K562 (cell line): ENCODE data around the gene IL27RA. TPM values are rescaled to one million over a fixed set of nuclear protein-coding genes. Genes with fewer than 3 reads are reported as not detected.

Experiments
- BRF1 ChIP-seq: IDR thresholded peaks from 3 replicates; pipeline ENCODE4 v1.6.1; 2011; ENCODE audit warnings: borderline replicate concordance, mild to moderate bottlenecking; ENCODE audit not compliant: insufficient read length; ENCODE audit errors: extremely low read depth
- CREM ChIP-seq: IDR thresholded peaks from 2 replicates; pipeline ENCODE4 v1.6.1; 2014; ENCODE audit warnings: antibody characterized with exemption, low read depth
- FOXA3 ChIP-seq, 2 experiments: fragments of 450-650 bp in 1 of 2; sonication (generic) in 1 of 2; formaldehyde crosslinking; IDR thresholded peaks in 1 of 2; conservative IDR thresholded peaks in 1 of 2; 2 replicates each; pipeline versions ENCODE4 v1.4.0 to v1.8.0; 2020 to 2022; ENCODE audit warnings: mild to moderate bottlenecking in 2 of 2, missing genetic modification reagents in 1 of 2
- FOXJ2 ChIP-seq: fragments of 200-800 bp; sonication (Bioruptor generic); IDR thresholded peaks from 2 replicates; pipeline ENCODE4 v1.6.1; 2016; ENCODE audit warnings: missing genetic modification characterization, missing compliant biosample characterization
- HDAC2 ChIP-seq: fragments of 450-650 bp; IDR thresholded peaks from 2 replicates; pipeline ENCODE4 v1.6.1; 2016; ENCODE audit warnings: mild to moderate bottlenecking
- HNRNPL ChIP-seq: fragments of 200-400 bp; formaldehyde crosslinking; IDR thresholded peaks from 2 replicates; pipeline ENCODE4 v1.6.1; 2017; ENCODE audit warnings: low read depth, mild to moderate bottlenecking, low read length
- JUN ChIP-seq, 2 experiments: sonication (generic) in 1 of 2; formaldehyde crosslinking in 1 of 2; IDR thresholded peaks; 2 replicates each; pipeline versions ENCODE4 v1.6.1 to v1.8.0; 2012 to 2022; ENCODE audit warnings: borderline replicate concordance in 2 of 2, mild to moderate bottlenecking in 2 of 2, improper control_type of control experiment in 1 of 2, low read depth in 1 of 2, low read length in 1 of 2, missing genetic modification reagents in 1 of 2
- JUNB ChIP-seq: fragments of 450-650 bp; formaldehyde crosslinking; conservative IDR thresholded peaks from 2 replicates; pipeline ENCODE4 v1.4.0; 2020; ENCODE audit warnings: mild to moderate bottlenecking
- KAT8 ChIP-seq: fragments of 450-650 bp; IDR thresholded peaks from 2 replicates; pipeline ENCODE4 v1.6.1; 2016; ENCODE audit warnings: low read depth, mild to moderate bottlenecking
- PHB ChIP-seq: fragments of 250-450 bp; sonication (Bioruptor Pico); IDR thresholded peaks from 2 replicates; pipeline ENCODE4 v1.5.0; 2021
- POLR2AphosphoS2 ChIP-seq: IDR thresholded peaks from 2 replicates; pipeline ENCODE4 v1.6.1; 2012; ENCODE audit warnings: low read length, improper control_type of control experiment
- RAD51 ChIP-seq: fragments of 450-650 bp; IDR thresholded peaks from 2 replicates; pipeline ENCODE4 v1.7.1; 2016; ENCODE audit warnings: low read depth, mild to moderate bottlenecking, borderline replicate concordance
- RBM25 ChIP-seq: fragments of 200-400 bp; formaldehyde crosslinking; IDR thresholded peaks from 2 replicates; pipeline ENCODE4 v1.6.1; 2018; ENCODE audit warnings: low read length, low read depth, moderate library complexity; ENCODE audit not compliant: severe bottlenecking
- RFX5 ChIP-seq: IDR thresholded peaks from 2 replicates; pipeline ENCODE4 v1.6.1; 2011; ENCODE audit warnings: low read depth, mild to moderate bottlenecking, improper control_type of control experiment, low read length
- SAP30 ChIP-seq: fragments of 200-600 bp; sonication (generic); IDR thresholded peaks from 2 replicates; pipeline ENCODE4 v1.6.1; 2012; ENCODE audit warnings: borderline replicate concordance, low read depth, mild to moderate bottlenecking, moderate library complexity, low read length, control low read depth, inconsistent platforms; ENCODE audit not compliant: insufficient read depth, poor library complexity, severe bottlenecking
- TFE3 ChIP-seq: fragments of 450-650 bp; formaldehyde crosslinking; IDR thresholded peaks from 2 replicates; pipeline ENCODE4 v1.4.0; 2020; ENCODE audit warnings: mild to moderate bottlenecking, mixed read lengths
- XRCC4 ChIP-seq: IDR thresholded peaks from one replicate; pipeline ENCODE4 v1.6.1; 2011; ENCODE audit not compliant: insufficient read depth, insufficient read length; ENCODE audit errors: extremely low read depth
- ZBTB34 ChIP-seq: fragments of 250-450 bp; sonication (Bioruptor Pico); IDR thresholded peaks from 2 replicates; pipeline ENCODE4 v1.8.0; 2021; ENCODE audit warnings: mild to moderate bottlenecking, moderate library complexity
- ZNF140 ChIP-seq: fragments of 250-450 bp; sonication (Bioruptor Pico); IDR thresholded peaks from 2 replicates; pipeline ENCODE4 v1.8.0; 2021; ENCODE audit warnings: moderate library complexity, mild to moderate bottlenecking, inconsistent platforms
- ZNF143 ChIP-seq: sonication (generic); formaldehyde crosslinking; IDR thresholded peaks from 2 replicates; pipeline ENCODE4 v1.9.0; 2022; ENCODE audit warnings: mild to moderate bottlenecking, missing genetic modification reagents
- ZNF592 ChIP-seq: fragments of 450-650 bp; IDR thresholded peaks from 2 replicates; pipeline ENCODE4 v1.6.1; 2017; ENCODE audit warnings: antibody characterized with exemption, mild to moderate bottlenecking
- polyA plus RNA-seq, 8 experiments: library from polyadenylated mRNA; depleted of rRNA in 4 of 8; stranded (reverse) in 5 of 8; unstranded in 3 of 8; fragments of >200 nt; fragmentation: Nextera tagmentation in 2 of 8; fragmentation: Illumina TruSeq in 1 of 8; extraction: Ambion mirVana in 2 of 8; extraction: Trizol in 1 of 8; gene quantifications; 2 replicates each; pipeline versions ENCODE4 v1.2.1 to v1.2.3, GENCODE V29; 2011 to 2014; ENCODE audit warnings: inconsistent platforms in 1 of 8, missing spikeins in 1 of 8
- total RNA-seq, 7 experiments: library from RNA; depleted of rRNA in 6 of 7; stranded (reverse); fragments of >200 nt in 6 of 7; fragmentation: Illumina TruSeq in 2 of 7; extraction: Trizol in 2 of 7; gene quantifications; 2 replicates each; pipeline versions ENCODE4 v1.2.1 to v1.2.3, GENCODE V29; 2011 to 2021; ENCODE audit warnings: low replicate concordance in 1 of 7

The IL27RA gene
- total and polyA plus RNA-seq, 9 of the 15 experiments (the other 6 are each of a cell fraction or from before 2014, with no cell fraction given): 1.9 to 15.9 (median 12.0) TPM

- no peak for TF ChIP-seq TFE3 (CRISPR knock-in tag)
- TF ChIP-seq BRF1: no peak
- TF ChIP-seq HDAC2: peak; percentile 100
- TF ChIP-seq HNRNPL: no peak
- TF ChIP-seq FOXJ2 (tag): no peak
- no peak for TF ChIP-seq JUNB (CRISPR knock-in tag)
- no peak; the same call in 1 of the 2 replicates for TF ChIP-seq RAD51
- TF ChIP-seq ZNF592: no peak
- no peak for TF ChIP-seq PHB (CRISPR knock-in tag)
- peak; percentile 88 for TF ChIP-seq RBM25
- TF ChIP-seq SAP30: no peak
- TF ChIP-seq JUN (IDR thresholded peaks at IDR 0.05; ENCODE audit: borderline replicate concordance, low read depth, low read length): no peak
- TF ChIP-seq JUN (CRISPR knock-in tag; IDR thresholded peaks at IDR 0.05; ENCODE audit: borderline replicate concordance): no peak
- TF ChIP-seq CREM: peak; percentile 41; the same call in 1 of the 2 replicates
- TF ChIP-seq FOXA3 (CRISPR knock-in tag; conservative IDR thresholded peaks at IDR 0.05 in 1 of 2, IDR thresholded peaks at IDR 0.05 in 1 of 2): no peak
- TF ChIP-seq XRCC4: no peak
- TF ChIP-seq POLR2AphosphoS2: no peak
- no peak for TF ChIP-seq KAT8
- TF ChIP-seq ZNF140: no peak
- TF ChIP-seq ZNF143: no peak
- TF ChIP-seq RFX5: no peak
- no peak for TF ChIP-seq ZBTB34
These were observed 26.0 kb upstream of the IL27RA start (continued) for GRCh38 chr19:14005349-14006084.
